Measurements from ENCODE around the gene NYAP2.

DNA sequence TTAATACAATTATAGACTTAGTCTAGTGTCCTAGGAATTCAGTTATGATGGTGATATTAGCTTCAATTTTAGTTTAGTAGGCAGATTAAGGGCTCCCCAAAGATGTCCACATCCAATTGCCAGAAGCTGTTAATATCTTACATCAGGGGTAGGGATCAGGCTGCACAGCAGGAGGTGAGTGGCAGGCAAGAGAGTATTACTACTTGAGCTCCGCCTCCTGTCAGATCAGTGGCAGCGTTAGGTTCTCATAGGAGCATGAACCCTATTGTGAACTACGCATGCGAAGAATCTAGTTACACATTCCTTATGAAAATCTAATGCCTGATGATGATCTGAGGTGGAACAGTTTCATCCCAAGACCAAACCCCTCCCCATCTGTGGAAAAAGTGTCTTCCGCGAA is 54.9 kb downstream of the NYAP2 start:
- TF ChIP-seq SUZ12 (IDR thresholded peaks at IDR 0.05; ENCODE audit: extremely low read depth, insufficient read depth, insufficient read length) (no peak), ZNF274 (IDR thresholded peaks at IDR 0.05; ENCODE audit: low read depth, low read length) (no peak)

All from NT2/D1 (cell line).